ENCODE results near the gene LBP. TPM values are rescaled to one million over a fixed set of nuclear protein-coding genes. Genes with fewer than 3 reads are reported as not detected.

The LBP gene
- total RNA-seq, 4 donors from 2014 or later: 1.4 to 17.9 (median 6.5) TPM

DNA sequence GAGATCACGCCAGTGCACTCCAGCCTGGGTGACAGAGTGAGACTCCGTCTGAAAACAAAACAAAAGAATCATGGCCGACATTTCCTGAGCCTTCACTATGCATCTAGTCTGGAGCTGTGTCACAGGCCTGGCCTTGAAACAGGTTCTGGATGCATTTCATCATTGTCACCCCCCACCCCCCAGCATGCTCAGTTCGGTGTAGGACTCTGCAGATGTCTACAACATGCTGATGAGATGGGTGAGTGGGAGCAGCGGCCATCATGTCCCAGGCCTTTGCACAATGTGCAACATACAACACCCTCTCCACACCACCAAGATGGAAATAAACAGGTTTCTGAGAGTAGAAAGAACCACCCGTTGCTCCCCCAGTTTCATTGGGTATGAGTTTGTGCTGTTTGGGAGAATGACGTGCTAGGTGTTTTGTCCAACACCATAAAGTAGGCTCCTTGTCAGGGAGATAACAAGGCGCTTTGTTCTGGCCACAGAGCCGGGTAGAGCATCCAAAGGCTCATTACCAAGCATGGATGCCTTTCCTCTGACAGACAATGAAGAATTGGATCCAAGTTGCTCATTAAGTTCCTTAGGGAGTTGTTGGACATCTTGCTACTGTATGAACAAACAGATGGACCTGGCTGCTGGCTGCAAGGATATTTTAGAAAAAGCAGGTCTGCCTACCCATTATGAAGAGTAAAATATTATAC lies 66.7 kb downstream of the LBP start:
- Histone ChIP-seq H3K4me3 (no peak overlapping the region), H3K36me3 (peaks cover 0 to 45% of the 10 kb centered on the region in 2 donors), H3K27me3 (no peaks in the 10 kb centered on the region), H3K9me3 (no peaks in the 10 kb centered on the region), H3K27ac (no peak overlapping the region), H3K4me1 (peaks cover 0 to under 1% of the 10 kb centered on the region in 2 donors)
- in situ Hi-C loops (cut with MboI; ENCODE audit: low sequenced_read_pairs in 4 of 4) (no loop called here), intact Hi-C loops (cut with DNase I; ENCODE audit: low total_unique reads) (no loop called here)
- TF ChIP-seq, protein P1, sequence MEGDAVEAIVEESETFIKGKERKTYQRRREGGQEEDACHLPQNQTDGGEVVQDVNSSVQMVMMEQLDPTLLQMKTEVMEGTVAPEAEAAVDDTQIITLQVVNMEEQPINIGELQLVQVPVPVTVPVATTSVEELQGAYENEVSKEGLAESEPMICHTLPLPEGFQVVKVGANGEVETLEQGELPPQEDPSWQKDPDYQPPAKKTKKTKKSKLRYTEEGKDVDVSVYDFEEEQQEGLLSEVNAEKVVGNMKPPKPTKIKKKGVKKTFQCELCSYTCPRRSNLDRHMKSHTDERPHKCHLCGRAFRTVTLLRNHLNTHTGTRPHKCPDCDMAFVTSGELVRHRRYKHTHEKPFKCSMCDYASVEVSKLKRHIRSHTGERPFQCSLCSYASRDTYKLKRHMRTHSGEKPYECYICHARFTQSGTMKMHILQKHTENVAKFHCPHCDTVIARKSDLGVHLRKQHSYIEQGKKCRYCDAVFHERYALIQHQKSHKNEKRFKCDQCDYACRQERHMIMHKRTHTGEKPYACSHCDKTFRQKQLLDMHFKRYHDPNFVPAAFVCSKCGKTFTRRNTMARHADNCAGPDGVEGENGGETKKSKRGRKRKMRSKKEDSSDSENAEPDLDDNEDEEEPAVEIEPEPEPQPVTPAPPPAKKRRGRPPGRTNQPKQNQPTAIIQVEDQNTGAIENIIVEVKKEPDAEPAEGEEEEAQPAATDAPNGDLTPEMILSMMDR (IDR thresholded peaks at IDR 0.05 in 4 of 5, conservative IDR thresholded peaks at IDR 0.05 in 1 of 5): no peak
- no peak for TF ChIP-seq POLR2A (IDR thresholded peaks at IDR 0.05)
- no peak for ATAC-seq
- no peak for DNase-seq

DNA sequence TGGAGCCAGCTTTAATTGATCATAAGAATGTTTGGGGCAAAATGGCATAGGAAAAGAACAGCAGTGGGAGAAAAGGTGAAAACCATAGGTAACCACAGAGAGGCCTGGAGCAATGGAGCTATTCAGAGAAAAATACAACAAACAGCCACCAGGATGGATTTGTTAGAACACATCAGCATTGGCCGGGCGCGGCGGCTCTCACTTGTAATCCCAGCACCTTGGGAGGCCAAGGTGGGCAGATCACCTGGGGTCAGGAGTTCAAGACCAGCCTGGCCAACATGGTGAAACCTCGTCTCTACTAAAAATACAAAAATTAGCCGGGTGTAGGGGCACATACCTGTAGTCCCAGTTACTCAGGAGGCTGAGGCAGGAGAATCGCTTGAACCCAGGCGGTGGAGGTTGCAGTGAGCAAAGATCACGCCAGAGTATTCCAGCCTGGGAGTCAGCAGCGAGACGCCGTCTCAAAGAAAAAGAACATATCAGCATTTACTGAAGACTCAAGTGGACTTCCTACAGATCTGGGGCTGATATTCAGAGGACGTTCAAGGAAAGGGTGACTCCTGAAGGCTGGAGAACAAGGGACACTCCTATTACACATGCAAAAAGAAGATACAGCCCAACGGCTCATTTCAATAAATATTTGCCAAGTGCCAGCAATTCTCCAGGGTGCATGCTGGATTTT lies 68.6 kb downstream of the LBP start:
- Histone ChIP-seq H3K27me3 (no peaks in the 10 kb centered on the region), H3K36me3 (peaks cover 0 to 64% of the 10 kb centered on the region in 2 donors), H3K9me3 (no peaks in the 10 kb centered on the region), H3K4me1 (peaks cover 4 to 5% of the 10 kb centered on the region in 2 donors), H3K4me3 (no peak overlapping the region), H3K27ac (no peak overlapping the region)
- TF ChIP-seq POLR2A (IDR thresholded peaks at IDR 0.05): no peak
- TF ChIP-seq, protein P1 (IDR thresholded peaks at IDR 0.05 in 4 of 5, conservative IDR thresholded peaks at IDR 0.05 in 1 of 5): no peak
- DNase-seq: no peak
- in situ Hi-C loops (cut with MboI; ENCODE audit: low sequenced_read_pairs in 4 of 4) (no loop called here), intact Hi-C loops (cut with DNase I; ENCODE audit: low total_unique reads) (no loop called here)
- no peak for ATAC-seq

DNA sequence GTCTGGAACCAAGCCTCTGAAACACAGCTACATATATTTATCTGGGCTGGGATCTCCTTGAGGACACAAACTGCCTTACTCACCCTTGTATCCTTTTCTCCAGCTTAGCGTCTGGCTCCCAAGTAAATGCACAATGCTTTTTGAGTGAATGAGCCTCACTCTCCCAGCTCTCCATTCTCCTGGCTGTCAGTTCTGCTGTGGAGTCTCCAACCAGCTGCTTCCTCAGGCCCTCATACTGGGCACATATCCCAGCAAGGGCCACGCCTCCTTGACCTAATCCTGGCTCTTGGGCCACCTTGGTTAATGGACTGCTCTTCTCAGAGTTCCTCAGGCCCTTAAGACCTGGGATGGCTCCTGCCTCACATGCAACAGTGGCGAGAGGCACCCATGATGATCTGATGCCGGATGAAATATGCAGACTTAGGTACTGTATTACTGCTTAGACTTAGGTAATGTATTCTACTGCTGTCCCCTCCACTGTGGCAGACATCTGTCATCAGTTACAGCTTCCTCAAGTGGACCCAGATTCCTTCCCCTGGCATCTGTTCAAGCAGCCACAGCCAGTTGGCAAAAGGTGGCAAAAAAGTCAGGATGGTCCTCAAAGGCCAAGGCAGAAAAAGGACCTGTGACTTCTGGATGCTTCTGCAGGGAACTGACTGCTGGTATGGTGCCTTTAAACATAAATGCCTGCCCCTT lies 72.4 kb downstream of the LBP start:
- in situ Hi-C loops (cut with MboI; ENCODE audit: low sequenced_read_pairs in 4 of 4): no loop called here
- no peaks in the 10 kb centered on the region for H3K9me3 ChIP-seq
- peaks cover 0 to 78% of the 10 kb centered on the region in 2 donors for H3K36me3 ChIP-seq
- intact Hi-C loops (cut with DNase I; ENCODE audit: low total_unique reads): no loop called here
- no peak for TF ChIP-seq POLR2A (IDR thresholded peaks at IDR 0.05)
- TF ChIP-seq, protein P1 (IDR thresholded peaks at IDR 0.05 in 4 of 5, conservative IDR thresholded peaks at IDR 0.05 in 1 of 5): no peak
- H3K27me3 ChIP-seq: no peaks in the 10 kb centered on the region
- H3K4me3 ChIP-seq: no peak overlapping the region
- DNase-seq (peak; percentile 17 to 76), ATAC-seq (peak; percentile 90 to 95)
- H3K27ac ChIP-seq: peak overlapping the region in 1 of 4 donors; percentile 18
- H3K4me1 ChIP-seq: peaks cover 4 to 5% of the 10 kb centered on the region in 2 donors

DNA sequence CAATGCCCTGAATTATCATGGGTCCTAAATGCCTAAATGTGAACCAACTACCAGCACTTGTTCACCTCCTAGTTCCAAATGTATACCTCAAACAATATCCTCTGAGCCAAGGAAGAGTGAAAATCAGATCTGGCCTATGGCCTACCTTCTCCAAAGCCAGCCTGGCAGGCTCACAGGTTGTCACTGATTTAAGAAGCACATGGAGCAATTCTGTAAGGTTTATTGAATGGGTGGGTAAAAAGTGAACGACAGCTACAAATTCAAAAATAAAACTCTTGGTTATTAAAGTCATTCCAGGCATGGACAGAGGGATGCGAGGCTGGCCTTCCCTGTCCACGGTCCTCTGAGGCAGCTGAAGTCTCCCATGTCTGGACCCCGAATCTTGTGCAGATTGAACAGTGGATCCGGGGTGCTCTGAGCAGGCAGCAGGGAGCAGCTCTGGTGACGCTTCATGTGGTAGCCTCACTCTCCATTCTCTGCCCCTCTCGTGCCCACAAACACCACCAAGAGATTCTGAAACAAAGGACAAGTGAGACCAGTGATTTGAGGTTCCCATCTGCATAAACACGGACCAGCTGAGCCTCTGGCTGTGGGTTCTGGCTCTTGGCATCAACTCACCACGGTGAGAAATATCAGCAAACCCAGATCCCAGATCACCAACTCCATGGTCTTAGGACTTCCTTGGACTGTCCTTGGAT lies 74.3 kb downstream of the LBP start:
- no peaks in the 10 kb centered on the region for H3K9me3 ChIP-seq
- no peak for DNase-seq
- no peak overlapping the region for H3K4me3 ChIP-seq
- peaks cover 4 to 5% of the 10 kb centered on the region in 2 donors for H3K4me1 ChIP-seq
- intact Hi-C loops (cut with DNase I; ENCODE audit: low total_unique reads): no loop called here
- H3K36me3 ChIP-seq: peaks cover 0 to 85% of the 10 kb centered on the region in 2 donors
- no peak for ATAC-seq
- H3K27ac ChIP-seq: no peak overlapping the region
- H3K27me3 ChIP-seq: no peaks in the 10 kb centered on the region
- in situ Hi-C loops (cut with MboI; ENCODE audit: low sequenced_read_pairs in 4 of 4): no loop called here
- TF ChIP-seq, protein P1 (IDR thresholded peaks at IDR 0.05 in 4 of 5, conservative IDR thresholded peaks at IDR 0.05 in 1 of 5): no peak
- no peak for TF ChIP-seq POLR2A (IDR thresholded peaks at IDR 0.05)

Data from gastrocnemius medialis (tissue), 4 donors.